B cell (primary cell): ENCODE data around the gene CRTAC1.

Source experiments
- CTCF ChIP-seq: fragments of 200-600 bp; IDR thresholded peaks from one replicate; pipeline ENCODE4 v1.8.0; 2022; ENCODE audit warnings: antibody characterized with exemption, mild to moderate bottlenecking
- EZH2 ChIP-seq: IDR thresholded peaks from 2 replicates; pipeline ENCODE4 v1.6.1; 2012; ENCODE audit warnings: borderline replicate concordance, low read depth, mild to moderate bottlenecking, moderate library complexity, low read length; ENCODE audit not compliant: insufficient read depth, poor library complexity, severe bottlenecking

- TF ChIP-seq CTCF: no peak
- TF ChIP-seq EZH2: no peak
These were observed 19.3 kb downstream of the CRTAC1 start for GRCh38 chr10:98010939-98011685.
